HFF-Myc (cell line): ENCODE measurements around the gene RAB4B.
A peak's percentile ranks its signal among the peaks of the same experiment; 100 is the strongest.

Source experiments
- DNase-seq: peaks from one replicate; pipeline ENCODE4 v3.0.0-alpha.2; 2011; ENCODE audit warnings: low read depth; ENCODE audit errors: extremely low read depth
- H3K4me3 ChIP-seq: replicated peaks from 2 replicates; pipeline ENCODE4 v1.5.1; 2011; ENCODE audit warnings: low read depth, mild to moderate bottlenecking, control low read depth, low read length
- TF ChIP-seq, protein P1 (sequence below): IDR thresholded peaks from 2 replicates; pipeline ENCODE4 v1.5.1; 2012; ENCODE audit warnings: mild to moderate bottlenecking, low read depth, low read length, control low read depth; ENCODE audit errors: missing control alignments

RAB4B gene

DNA sequence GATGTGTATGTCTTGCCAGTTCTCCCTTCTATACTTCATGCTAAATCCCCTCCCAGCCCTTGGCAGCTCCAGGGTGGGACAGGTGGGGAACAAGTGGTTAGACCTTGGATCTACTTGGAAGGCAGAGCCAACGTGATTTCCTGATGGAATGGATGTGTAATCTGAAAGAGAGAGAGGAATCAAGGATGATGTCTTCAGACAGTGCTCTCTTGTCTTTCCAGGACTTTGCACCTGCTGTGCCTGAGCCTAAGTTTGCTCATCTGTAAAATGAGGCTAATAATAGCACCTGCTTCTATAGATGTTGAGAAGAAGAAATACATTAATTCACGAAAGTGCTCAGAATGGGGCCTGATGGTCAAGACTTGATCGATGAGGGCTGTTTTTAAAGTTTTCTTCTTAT lies 13.9 kb downstream of the RAB4B start:
- TF ChIP-seq, protein P1, sequence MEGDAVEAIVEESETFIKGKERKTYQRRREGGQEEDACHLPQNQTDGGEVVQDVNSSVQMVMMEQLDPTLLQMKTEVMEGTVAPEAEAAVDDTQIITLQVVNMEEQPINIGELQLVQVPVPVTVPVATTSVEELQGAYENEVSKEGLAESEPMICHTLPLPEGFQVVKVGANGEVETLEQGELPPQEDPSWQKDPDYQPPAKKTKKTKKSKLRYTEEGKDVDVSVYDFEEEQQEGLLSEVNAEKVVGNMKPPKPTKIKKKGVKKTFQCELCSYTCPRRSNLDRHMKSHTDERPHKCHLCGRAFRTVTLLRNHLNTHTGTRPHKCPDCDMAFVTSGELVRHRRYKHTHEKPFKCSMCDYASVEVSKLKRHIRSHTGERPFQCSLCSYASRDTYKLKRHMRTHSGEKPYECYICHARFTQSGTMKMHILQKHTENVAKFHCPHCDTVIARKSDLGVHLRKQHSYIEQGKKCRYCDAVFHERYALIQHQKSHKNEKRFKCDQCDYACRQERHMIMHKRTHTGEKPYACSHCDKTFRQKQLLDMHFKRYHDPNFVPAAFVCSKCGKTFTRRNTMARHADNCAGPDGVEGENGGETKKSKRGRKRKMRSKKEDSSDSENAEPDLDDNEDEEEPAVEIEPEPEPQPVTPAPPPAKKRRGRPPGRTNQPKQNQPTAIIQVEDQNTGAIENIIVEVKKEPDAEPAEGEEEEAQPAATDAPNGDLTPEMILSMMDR, result no peak

DNA sequence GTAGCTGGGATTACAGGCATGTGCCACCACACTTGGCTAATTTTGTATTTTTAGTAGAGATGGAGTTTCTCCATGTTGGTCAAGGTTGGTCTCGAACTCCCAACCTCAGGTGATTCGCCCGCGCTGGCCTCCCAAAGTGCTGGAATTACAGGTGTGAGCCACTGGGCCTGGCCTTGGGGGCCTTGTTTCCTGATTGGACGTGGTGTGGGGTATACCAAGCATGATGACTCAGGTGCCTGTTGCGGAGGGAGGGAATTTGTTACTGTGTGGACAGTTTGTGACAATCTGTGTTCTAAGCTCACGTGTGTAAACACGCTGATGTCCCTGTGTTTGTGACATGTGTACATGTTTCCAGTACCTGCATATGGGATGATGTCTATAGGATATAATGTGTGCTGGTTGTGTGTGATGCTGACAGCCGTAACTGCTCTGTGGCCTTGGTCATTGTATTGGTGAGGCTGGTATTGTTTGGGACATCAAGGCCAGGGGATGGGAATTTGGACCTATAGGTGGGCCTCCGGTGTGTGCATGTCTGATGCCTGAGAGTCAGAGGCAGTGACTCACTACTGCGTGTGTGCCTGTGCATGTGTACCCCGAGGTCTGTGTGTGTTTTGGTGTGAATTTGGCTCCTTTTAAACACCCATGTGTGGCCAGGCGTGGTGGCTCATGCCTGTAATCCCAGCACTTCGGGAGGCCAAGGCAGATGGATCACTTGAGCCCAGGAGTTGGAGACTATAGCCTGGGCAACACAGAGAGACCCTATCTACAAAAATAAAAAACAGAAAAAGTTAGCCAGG lies 19.3 kb downstream of the RAB4B start:
- TF ChIP-seq, protein P1, result no peak
- DNase-seq, result no peak
- no peak overlapping the region for H3K4me3 ChIP-seq

More for the DNA sequence above, 13.9 kb downstream of the RAB4B start:
- no peak overlapping the region for H3K4me3 ChIP-seq
- DNase-seq, result no peak

DNA sequence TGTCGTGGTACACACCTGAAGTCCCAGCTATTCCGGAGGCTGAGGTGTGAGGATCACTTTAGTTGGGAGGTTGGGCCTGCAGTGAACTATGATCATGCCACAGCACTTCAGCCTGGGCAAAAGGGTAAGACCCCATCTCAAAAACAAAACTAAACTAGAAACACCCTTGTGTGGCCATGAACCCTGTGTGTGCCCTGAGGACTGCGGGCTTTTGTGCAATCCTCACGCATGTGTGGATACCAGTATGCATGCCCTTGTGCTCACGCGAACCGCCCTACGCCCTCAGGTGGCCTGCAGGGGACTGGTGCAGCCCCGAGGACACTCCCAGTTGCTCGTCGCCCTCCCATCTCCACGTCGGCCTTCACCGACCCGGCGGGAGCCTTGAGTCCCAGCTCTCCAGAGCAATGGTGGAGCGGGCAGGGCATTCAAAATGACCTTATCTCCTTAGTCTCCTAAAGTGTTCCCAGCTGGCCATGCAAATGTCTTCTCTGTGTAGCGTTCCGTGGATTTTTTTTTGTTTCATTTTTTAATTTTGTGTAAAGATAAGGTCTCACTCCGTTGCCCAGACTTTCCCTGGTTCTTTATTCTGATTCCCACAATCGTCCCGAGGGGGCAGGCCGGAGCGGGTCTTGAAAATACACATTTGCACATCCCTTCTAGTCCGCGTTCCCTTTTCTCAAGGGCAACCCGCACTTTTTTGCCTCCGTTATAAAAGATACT lies 20.1 kb downstream of the RAB4B start:
- no peak for DNase-seq
- H3K4me3 ChIP-seq, result peak overlapping the region; percentile 78

DNA sequence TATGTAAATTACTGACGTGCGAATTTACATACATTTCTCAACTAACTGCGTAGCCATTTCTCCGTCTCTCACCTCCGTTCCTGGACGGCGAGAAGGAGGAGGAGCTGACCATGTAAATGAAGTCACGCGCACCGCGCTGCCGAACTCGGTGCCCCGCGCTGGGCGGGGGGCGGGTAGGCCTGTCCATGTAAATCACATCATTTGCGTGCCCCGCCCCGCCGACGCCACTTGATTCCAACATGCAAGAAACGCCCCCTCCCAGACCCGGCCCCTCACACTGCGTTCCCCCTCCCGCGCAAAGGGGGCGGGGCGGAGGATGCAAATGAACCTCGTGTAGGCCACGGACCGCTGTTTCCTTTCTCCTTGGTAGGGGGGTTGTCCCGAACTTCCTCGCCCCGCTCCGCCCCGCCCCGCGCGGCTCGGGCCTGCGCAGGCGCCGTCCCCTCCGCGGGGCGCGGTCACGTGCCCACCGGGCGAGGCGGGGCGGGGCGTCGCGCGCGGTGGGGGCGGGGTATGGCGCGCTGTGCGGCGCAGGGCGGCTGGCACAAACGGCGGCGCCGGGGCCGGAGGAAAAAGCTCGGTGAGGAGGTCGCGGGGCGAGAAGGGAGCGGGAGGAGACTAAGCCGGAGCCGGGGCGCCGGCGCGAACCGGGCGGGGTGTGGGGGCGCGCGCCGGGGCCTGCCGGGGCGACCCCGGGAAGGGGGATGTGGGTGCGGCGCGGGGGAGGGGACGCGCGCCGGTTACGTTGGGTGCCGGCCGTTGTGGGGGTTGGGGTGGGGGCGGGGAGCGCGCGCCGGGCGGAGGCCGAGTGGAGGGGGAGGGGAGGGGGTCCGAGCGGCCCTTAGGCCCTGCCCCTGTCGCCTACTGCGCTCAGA lies 20.9 kb downstream of the RAB4B start, which contains the start of gene EGLN2:
Gene EGLN2 (plus strand): TSS at position 509 of the 875 bp plus-strand sequence. CDS start 1,382 bp downstream, outside the sequence.
- H3K4me3 ChIP-seq, result peak within 1 kb of the TSS; percentile 78
- DNase-seq, result peak; percentile 95
- TF ChIP-seq, protein P1, result no peak

More for the DNA sequence above, 20.1 kb downstream of the RAB4B start:
- TF ChIP-seq, protein P1, result peak; percentile 28

DNA sequence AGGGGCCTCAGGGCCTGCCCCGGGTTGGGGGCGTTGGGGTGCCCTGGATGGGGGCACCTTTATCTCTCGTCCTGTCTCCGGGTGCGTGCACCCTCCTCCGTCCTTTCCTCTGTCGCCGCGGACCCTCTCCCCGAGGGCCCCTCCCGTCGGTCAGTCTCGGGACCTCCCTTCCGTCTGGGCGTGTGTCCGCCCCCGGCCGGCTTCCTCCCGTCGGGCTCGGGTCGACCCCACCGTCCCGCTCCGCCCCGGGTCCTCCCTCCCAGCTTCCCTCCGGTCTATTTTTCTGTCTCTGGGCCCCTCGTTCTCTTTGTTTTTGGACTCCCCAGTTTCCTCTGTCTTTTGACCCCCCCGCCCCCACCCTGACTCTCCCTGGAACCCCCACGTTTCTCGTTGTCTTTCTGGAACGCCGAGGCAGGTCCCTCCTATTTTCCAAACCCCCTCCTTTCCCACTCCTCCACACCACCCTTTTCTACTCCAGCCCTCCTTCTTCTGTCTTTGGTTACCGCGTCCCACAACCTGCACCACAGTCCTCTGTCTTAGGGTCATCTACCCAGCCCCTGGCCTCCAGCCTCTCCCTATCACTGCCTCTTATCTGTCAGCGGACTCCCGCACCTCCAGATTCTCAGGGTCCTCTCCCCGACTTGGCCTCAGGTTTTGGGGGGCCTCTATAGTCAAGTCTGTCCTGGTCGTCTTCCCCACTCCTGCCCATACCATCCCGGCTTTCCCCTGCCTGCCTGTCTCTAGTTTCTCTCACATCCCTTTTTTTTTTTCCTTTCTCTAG lies 21.7 kb downstream of the RAB4B start:
- peak overlapping the region; percentile 78 for H3K4me3 ChIP-seq
- no peak for DNase-seq
- TF ChIP-seq, protein P1, result no peak
